ENCODE measurements around the gene MCF2L.

GRCh38 chr13:113117335-113117872 is 148.4 kb downstream of the MCF2L start:
- TF ChIP-seq CTCF (IDR thresholded peaks at IDR 0.05) (no peak), POLR2A (IDR thresholded peaks at IDR 0.05) (no peak)

Data from body of pancreas (tissue), 4 donors.